ENCODE data around the gene COLGALT1.

GRCh38 chr19:17520865-17521264 lies 34.6 kb upstream of the COLGALT1 start:
- no peak for TF ChIP-seq EZH2phosphoT487 (IDR thresholded peaks at IDR 0.05; ENCODE audit: borderline replicate concordance, low read depth, low read length)
- TF ChIP-seq, protein P1, sequence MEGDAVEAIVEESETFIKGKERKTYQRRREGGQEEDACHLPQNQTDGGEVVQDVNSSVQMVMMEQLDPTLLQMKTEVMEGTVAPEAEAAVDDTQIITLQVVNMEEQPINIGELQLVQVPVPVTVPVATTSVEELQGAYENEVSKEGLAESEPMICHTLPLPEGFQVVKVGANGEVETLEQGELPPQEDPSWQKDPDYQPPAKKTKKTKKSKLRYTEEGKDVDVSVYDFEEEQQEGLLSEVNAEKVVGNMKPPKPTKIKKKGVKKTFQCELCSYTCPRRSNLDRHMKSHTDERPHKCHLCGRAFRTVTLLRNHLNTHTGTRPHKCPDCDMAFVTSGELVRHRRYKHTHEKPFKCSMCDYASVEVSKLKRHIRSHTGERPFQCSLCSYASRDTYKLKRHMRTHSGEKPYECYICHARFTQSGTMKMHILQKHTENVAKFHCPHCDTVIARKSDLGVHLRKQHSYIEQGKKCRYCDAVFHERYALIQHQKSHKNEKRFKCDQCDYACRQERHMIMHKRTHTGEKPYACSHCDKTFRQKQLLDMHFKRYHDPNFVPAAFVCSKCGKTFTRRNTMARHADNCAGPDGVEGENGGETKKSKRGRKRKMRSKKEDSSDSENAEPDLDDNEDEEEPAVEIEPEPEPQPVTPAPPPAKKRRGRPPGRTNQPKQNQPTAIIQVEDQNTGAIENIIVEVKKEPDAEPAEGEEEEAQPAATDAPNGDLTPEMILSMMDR (conservative IDR thresholded peaks at IDR 0.05; ENCODE audit: low read length) = no peak

Data from OCI-LY7 (cell line).